Measurements from ENCODE around the gene TBCD.

Gene TBCD

DNA sequence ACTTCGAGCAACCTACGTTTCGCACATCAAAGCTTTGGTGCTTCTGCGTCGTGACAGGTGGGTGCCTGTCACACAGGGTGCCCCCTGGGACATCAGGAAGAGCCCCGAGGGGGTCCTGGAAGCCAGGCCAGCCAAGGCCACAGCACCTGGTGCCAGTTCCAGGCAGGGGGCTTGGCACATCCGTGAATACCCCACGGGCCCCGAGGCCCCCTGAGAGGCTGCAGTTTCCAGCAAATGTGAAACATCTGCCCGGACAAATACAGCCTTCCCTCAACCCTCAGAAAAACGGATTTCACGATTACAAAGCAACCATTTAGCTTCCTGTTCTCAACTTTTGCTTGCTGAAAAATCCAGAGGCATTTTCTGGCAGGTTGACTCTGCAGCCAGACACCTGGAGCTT lies 218.2 kb downstream of the TBCD start:
- no peak for TF ChIP-seq CTCF (IDR thresholded peaks at IDR 0.05; ENCODE audit: insufficient read depth, low read depth, low read length, missing control alignments)
- DNase-seq (ENCODE audit: low read depth), result no peak
- H3K4me3 ChIP-seq (ENCODE audit: low read length), result no peak overlapping the region

DNA sequence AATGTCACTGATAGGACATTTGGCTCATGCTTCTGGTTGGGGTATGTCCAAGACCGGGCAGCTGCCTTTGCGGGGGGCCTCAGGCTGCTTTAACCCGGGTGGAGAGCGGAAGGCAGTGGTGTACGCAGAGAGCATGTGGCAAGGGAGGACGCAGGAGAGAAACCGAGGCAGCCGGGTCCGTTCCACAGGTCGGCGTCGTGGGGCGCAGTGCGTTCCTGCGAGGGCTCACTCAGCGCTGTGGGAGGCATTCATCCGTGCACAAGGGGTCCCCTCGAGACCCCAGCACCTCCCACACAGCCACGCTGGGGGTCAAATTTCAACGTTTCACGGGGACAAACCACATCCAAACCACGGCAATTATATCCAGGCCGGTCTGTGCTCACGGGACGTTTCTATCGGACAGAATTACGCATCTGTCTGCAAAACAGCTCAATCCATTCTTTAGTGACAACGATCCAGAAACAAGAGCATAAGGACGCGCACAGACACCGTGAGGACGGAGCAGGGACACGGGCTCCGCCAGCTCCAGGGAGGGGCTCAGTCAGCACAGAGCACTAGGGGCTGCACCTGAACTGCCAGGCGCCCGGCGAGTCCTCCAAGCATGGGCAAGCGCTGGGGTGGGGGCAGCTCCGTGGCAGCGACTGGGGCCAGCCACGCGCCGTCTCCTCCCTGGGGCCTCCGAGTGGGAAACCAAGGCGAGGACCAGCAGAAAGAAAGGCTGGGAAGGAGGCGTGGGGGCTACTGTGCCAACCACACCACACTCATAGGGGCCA lies 219.1 kb downstream of the TBCD start:
- no peak for TF ChIP-seq CTCF (IDR thresholded peaks at IDR 0.05; ENCODE audit: insufficient read depth, low read depth, low read length, missing control alignments)
- H3K4me3 ChIP-seq (ENCODE audit: low read length), result no peak overlapping the region
- DNase-seq (ENCODE audit: low read depth), result no peak

- TF ChIP-seq CTCF (IDR thresholded peaks at IDR 0.05; ENCODE audit: insufficient read depth, low read depth, low read length, missing control alignments), result no peak
- H3K4me3 ChIP-seq (ENCODE audit: low read length), result no peak overlapping the region
- no peak for DNase-seq (ENCODE audit: low read depth)
Observed at GRCh38 chr17:82972836-82973372, 221.0 kb downstream of the TBCD start.

- H3K4me3 ChIP-seq (ENCODE audit: low read length), result no peak overlapping the region
- TF ChIP-seq CTCF (IDR thresholded peaks at IDR 0.05; ENCODE audit: insufficient read depth, low read depth, low read length, missing control alignments), result no peak
- DNase-seq (ENCODE audit: low read depth), result no peak
Observed at GRCh38 chr17:82973456-82974135, 221.7 kb downstream of the TBCD start.

DNA sequence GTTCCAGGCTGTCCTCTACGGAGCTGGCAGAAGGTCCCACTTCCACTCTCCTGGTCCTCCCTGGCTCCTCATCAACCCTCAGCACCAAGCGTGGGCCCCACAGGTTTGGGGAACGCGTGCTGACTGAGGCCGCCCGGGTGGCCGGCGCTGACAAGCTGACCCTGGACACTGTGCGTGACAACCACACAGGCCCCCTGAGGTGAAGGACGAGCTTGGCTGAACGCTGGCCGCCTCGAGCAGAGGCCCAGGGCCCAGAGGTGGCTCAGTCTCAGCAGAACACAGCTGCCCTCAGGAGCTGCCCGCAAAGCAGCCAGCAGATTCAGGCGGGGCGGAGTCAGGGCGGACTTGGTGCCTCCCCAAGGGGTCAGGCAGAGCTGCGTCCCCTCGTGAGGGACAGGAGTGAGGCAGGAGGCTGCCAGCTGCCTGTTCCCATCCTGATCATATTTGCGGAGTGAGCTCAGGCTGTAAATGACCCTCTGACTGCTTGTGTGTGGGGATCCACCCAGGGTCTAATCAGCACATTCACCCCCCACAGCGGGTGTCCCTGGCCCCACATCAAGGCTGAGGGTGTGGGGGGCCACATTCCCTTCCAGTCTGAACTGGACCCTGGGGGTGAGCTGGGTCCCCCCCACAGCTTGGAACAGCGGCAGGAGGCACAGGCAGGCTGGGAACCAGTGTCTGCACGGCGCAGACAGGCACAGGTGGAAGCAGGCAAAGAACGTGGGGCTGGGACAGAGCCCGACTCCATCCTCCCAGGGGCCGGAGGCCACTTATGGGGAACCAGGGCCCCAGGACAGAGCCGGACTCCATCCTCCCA lies 222.5 kb downstream of the TBCD start:
- no peak overlapping the region for H3K4me3 ChIP-seq (ENCODE audit: low read length)
- no peak for TF ChIP-seq CTCF (IDR thresholded peaks at IDR 0.05; ENCODE audit: insufficient read depth, low read depth, low read length, missing control alignments)
- DNase-seq (ENCODE audit: low read depth), result no peak

GRCh38 chr17:82976982-82977488 lies 225.2 kb downstream of the TBCD start:
- no peak for TF ChIP-seq CTCF (IDR thresholded peaks at IDR 0.05; ENCODE audit: insufficient read depth, low read depth, low read length, missing control alignments)
- DNase-seq (ENCODE audit: low read depth), result no peak
- no peak overlapping the region for H3K4me3 ChIP-seq (ENCODE audit: low read length)

All from epithelial cell of esophagus (primary cell).